Neural cell (in vitro differentiated cells): ENCODE results near the gene GRIA2.
"Not testable (repeated sequence)": the region's sequence is repeated elsewhere in the genome, so short reads cannot be mapped to it uniquely, and the experiment has no call there.

Experiments
- EP300 ChIP-seq: fragments of 450-650 bp; conservative IDR thresholded peaks from 2 replicates; pipeline ENCODE4 v1.6.1; 2014; ENCODE audit warnings: antibody characterized with exemption, mild to moderate bottlenecking, moderate library complexity; ENCODE audit not compliant: poor library complexity, severe bottlenecking
- EZH2 ChIP-seq: fragments of 200-600, 300-800 bp; shearing (Covaris generic), sonication (generic); IDR thresholded peaks from 2 replicates; pipeline ENCODE4 v1.6.1; 2014; ENCODE audit warnings: antibody characterized with exemption, low read length, borderline replicate concordance, mild to moderate bottlenecking; ENCODE audit not compliant: insufficient read depth, poor library complexity, severe bottlenecking
- MXI1 ChIP-seq: fragments of 450-650 bp; conservative IDR thresholded peaks from 2 replicates; pipeline ENCODE4 v1.6.1; 2014; ENCODE audit warnings: antibody characterized with exemption, mild to moderate bottlenecking; ENCODE audit not compliant: poor library complexity, severe bottlenecking
- POLR2AphosphoS5 ChIP-seq: IDR thresholded peaks from 2 replicates; pipeline ENCODE4 v1.6.1; 2012
- RAD21 ChIP-seq: fragments of 450-650 bp; conservative IDR thresholded peaks from 2 replicates; pipeline ENCODE4 v1.6.1; 2014; ENCODE audit warnings: antibody characterized with exemption, mild to moderate bottlenecking, moderate library complexity
- TAF1 ChIP-seq: IDR thresholded peaks from 2 replicates; pipeline ENCODE4 v1.6.1; 2012; ENCODE audit warnings: low read depth
- TF ChIP-seq, protein P1 (sequence below): fragments of 450-650 bp; IDR thresholded peaks from 2 replicates; pipeline ENCODE4 v1.5.1; 2014; ENCODE audit warnings: antibody characterized with exemption, mild to moderate bottlenecking, moderate library complexity; ENCODE audit not compliant: poor library complexity, severe bottlenecking

DNA sequence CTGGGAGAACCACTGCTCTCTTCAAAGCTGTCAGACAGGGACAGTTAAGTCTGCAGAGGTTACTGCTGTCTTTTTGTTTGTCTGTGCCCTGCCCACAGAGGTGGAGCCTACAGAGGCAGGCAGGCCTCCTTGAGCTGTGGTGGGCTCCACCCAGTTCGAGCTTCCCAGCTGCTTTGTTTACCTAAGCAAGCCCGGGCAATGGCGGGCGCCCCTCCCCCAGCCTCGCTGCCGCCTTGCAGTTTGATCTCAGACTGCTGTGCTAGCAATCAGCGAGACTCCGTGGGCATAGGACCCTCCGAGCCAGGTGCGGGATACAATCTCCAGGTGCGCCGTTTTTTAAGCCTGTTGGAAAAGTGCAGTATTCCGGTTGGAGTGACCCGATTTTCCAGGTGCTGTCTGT lies 40.3 kb upstream of the GRIA2 start:
- TF ChIP-seq EZH2, MXI1, POLR2AphosphoS5, EP300, TAF1, RAD21: not testable (repeated sequence)
- TF ChIP-seq, protein P1, sequence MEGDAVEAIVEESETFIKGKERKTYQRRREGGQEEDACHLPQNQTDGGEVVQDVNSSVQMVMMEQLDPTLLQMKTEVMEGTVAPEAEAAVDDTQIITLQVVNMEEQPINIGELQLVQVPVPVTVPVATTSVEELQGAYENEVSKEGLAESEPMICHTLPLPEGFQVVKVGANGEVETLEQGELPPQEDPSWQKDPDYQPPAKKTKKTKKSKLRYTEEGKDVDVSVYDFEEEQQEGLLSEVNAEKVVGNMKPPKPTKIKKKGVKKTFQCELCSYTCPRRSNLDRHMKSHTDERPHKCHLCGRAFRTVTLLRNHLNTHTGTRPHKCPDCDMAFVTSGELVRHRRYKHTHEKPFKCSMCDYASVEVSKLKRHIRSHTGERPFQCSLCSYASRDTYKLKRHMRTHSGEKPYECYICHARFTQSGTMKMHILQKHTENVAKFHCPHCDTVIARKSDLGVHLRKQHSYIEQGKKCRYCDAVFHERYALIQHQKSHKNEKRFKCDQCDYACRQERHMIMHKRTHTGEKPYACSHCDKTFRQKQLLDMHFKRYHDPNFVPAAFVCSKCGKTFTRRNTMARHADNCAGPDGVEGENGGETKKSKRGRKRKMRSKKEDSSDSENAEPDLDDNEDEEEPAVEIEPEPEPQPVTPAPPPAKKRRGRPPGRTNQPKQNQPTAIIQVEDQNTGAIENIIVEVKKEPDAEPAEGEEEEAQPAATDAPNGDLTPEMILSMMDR = not testable (repeated sequence)
